Cardiac muscle cell (in vitro differentiated cells and primary cell): ENCODE results near the gene DYNLT4. TPM values are rescaled to one million over a fixed set of nuclear protein-coding genes. Genes with fewer than 3 reads are reported as not detected.
"Not testable (repeated sequence)": the region's sequence is repeated elsewhere in the genome, so short reads cannot be mapped to it uniquely, and the experiment has no call there.

Experiments
- DNase-seq, 2 donors: peaks; one replicate each; pipeline versions ENCODE4 v3.0.0 to v3.0.0-alpha.2; 2010 to 2017; ENCODE audit warnings: low read depth in 1 of 2, low spot score in 1 of 2
- H3K27ac ChIP-seq: fragments of 200-600 bp; sonication (generic); 2 replicates; pipeline ENCODE4 v1.5.1; 2016
- H3K27me3 ChIP-seq: fragments of 200-600 bp; sonication (generic); 2 replicates; pipeline ENCODE4 v1.6.0; 2016; ENCODE audit warnings: control low read depth
- H3K36me3 ChIP-seq: fragments of 200-600 bp; sonication (generic); 2 replicates; pipeline ENCODE4 v1.5.1; 2016; ENCODE audit warnings: control low read depth
- H3K4me1 ChIP-seq: fragments of 200-600 bp; sonication (generic); 2 replicates; pipeline ENCODE4 v1.8.1; 2017; ENCODE audit warnings: low read depth, mild to moderate bottlenecking, mixed run types
- H3K4me3 ChIP-seq: fragments of 200-600 bp; sonication (generic); 2 replicates; pipeline ENCODE4 v1.5.1; 2016; ENCODE audit warnings: mild to moderate bottlenecking
- H3K9me3 ChIP-seq: fragments of 200-600 bp; sonication (generic); 2 replicates; pipeline ENCODE4 v1.5.1; 2017; ENCODE audit warnings: low read depth, mild to moderate bottlenecking, control low read depth
- polyA plus RNA-seq: library from polyadenylated mRNA; unstranded; fragments of >200 nt; fragmentation: Nextera tagmentation; extraction: Ambion mirVana; gene quantifications from 2 replicates; pipeline ENCODE4 v1.2.1, GENCODE V29; 2016
- total RNA-seq: library from RNA; depleted of rRNA; stranded (reverse); fragments of >200 nt; gene quantifications from 2 replicates; pipeline ENCODE4 v1.2.3, GENCODE V29; 2016
- TF ChIP-seq, protein P1 (sequence below): IDR thresholded peaks from 2 replicates; pipeline ENCODE4 v1.5.1; 2012; ENCODE audit warnings: low read depth, mild to moderate bottlenecking, low read length

Gene DYNLT4
- total and polyA plus RNA-seq, 2 experiments from 2014 or later, result 0.43 TPM; not detected in 1

GRCh38 chr1:44777969-44778635 is 29.0 kb downstream of the DYNLT4 start:
- TF ChIP-seq, protein P1, sequence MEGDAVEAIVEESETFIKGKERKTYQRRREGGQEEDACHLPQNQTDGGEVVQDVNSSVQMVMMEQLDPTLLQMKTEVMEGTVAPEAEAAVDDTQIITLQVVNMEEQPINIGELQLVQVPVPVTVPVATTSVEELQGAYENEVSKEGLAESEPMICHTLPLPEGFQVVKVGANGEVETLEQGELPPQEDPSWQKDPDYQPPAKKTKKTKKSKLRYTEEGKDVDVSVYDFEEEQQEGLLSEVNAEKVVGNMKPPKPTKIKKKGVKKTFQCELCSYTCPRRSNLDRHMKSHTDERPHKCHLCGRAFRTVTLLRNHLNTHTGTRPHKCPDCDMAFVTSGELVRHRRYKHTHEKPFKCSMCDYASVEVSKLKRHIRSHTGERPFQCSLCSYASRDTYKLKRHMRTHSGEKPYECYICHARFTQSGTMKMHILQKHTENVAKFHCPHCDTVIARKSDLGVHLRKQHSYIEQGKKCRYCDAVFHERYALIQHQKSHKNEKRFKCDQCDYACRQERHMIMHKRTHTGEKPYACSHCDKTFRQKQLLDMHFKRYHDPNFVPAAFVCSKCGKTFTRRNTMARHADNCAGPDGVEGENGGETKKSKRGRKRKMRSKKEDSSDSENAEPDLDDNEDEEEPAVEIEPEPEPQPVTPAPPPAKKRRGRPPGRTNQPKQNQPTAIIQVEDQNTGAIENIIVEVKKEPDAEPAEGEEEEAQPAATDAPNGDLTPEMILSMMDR, result no peak
- Histone ChIP-seq H3K4me3 (no peak overlapping the region), H3K27ac (peak overlapping the region; percentile 97), H3K9me3 (no peaks in the 10 kb centered on the region), H3K36me3 (peaks cover 28% of the 10 kb centered on the region), H3K27me3 (no peaks in the 10 kb centered on the region), H3K4me1 (peaks cover 18% of the 10 kb centered on the region)
- no peak for DNase-seq

DNA sequence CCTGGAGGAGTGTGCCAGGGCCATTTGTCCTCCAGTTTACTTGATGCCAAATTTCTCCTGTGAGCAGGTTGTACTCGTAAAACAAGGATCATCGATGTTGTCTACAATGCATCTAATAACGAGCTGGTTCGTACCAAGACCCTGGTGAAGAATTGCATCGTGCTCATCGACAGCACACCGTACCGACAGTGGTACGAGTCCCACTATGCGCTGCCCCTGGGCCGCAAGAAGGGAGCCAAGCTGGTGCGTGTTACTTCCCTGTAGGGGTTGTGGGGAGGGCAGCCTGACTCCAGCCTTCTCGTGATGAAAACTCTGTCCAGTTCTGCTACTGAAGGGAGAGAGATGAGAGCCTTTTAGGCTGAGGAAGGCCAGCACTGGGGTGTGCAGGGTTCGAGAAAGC is 29.6 kb downstream of the DYNLT4 start:
- no peak overlapping the region for H3K4me3 ChIP-seq

DNA sequence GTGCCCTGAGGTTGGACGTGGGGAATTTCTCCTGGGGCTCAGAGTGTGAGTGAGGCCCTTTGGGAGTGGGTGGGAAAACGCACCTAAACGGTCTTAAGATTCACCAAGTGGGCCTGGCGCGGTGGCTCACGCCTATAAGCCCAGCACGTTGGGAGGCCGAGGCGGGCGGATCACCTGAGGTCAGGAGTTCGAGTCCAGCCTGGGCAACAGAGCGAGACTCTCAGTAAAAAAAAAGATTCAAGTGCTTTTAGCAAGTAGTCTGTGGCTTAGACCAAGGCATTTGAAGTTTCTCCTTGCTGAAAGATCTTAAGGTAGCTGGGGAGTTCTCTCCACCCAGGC is 30.5 kb downstream of the DYNLT4 start:
- DNase-seq, result no peak
- no peaks in the 10 kb centered on the region for H3K27me3 ChIP-seq
- H3K4me1 ChIP-seq, result peaks cover 18% of the 10 kb centered on the region
- H3K4me3 ChIP-seq, result peak overlapping the region; percentile 87
- H3K27ac ChIP-seq, result peak overlapping the region; percentile 97
- TF ChIP-seq, protein P1, result no peak
- no peaks in the 10 kb centered on the region for H3K9me3 ChIP-seq
- H3K36me3 ChIP-seq, result peaks cover 28% of the 10 kb centered on the region

More for the DNA sequence above, 29.6 kb downstream of the DYNLT4 start:
- no peak for DNase-seq
- Histone ChIP-seq H3K36me3 (peaks cover 28% of the 10 kb centered on the region), H3K27ac (peak overlapping the region; percentile 97), H3K9me3 (no peaks in the 10 kb centered on the region), H3K4me1 (peaks cover 18% of the 10 kb centered on the region), H3K27me3 (no peaks in the 10 kb centered on the region)
- TF ChIP-seq, protein P1, result no peak

DNA sequence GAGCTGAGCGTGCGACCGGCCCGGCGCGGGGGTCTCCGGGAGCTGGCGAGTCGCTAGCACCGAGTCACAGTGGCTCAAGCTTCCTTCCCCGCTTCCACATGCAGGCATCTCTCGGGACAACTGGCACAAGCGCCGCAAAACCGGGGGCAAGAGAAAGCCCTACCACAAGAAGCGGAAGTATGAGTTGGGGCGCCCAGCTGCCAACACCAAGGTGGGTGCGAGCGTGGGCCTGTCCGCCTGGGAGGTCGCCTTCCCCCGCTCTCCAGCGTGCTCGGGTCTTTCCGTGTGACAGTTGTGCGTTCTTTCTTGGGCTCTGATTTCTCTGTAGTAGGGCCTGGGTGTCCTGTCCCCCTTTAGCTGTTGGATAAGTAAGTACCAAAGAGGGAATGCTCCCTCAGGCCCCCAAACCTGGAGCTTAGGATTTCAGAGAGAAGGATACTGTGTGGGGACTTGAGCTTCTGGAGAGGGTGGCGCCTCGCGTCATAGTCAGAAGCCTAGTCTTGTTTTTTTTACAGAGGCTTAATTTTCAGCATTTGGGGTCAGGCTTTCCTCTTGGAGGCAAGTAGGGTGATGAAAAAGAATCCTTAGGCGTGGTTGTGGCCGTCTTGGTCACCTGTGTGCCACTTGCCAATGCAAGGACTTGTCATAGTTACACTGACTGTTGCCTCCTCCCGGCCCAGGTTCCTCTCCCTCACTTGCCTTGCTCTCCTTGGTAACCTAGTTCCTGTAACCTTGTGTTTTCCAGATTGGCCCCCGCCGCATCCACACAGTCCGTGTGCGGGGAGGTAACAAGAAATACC is 31.0 kb downstream of the DYNLT4 start:
- H3K9me3 ChIP-seq, result no peaks in the 10 kb centered on the region
- TF ChIP-seq, protein P1, result no peak
- no peaks in the 10 kb centered on the region for H3K27me3 ChIP-seq
- DNase-seq, result peak; percentile 15 to 19
- H3K36me3 ChIP-seq, result peaks cover 28% of the 10 kb centered on the region
- H3K4me1 ChIP-seq, result peaks cover 18% of the 10 kb centered on the region
- peak overlapping the region; percentile 97 for H3K27ac ChIP-seq
- peak overlapping the region; percentile 87 for H3K4me3 ChIP-seq

DNA sequence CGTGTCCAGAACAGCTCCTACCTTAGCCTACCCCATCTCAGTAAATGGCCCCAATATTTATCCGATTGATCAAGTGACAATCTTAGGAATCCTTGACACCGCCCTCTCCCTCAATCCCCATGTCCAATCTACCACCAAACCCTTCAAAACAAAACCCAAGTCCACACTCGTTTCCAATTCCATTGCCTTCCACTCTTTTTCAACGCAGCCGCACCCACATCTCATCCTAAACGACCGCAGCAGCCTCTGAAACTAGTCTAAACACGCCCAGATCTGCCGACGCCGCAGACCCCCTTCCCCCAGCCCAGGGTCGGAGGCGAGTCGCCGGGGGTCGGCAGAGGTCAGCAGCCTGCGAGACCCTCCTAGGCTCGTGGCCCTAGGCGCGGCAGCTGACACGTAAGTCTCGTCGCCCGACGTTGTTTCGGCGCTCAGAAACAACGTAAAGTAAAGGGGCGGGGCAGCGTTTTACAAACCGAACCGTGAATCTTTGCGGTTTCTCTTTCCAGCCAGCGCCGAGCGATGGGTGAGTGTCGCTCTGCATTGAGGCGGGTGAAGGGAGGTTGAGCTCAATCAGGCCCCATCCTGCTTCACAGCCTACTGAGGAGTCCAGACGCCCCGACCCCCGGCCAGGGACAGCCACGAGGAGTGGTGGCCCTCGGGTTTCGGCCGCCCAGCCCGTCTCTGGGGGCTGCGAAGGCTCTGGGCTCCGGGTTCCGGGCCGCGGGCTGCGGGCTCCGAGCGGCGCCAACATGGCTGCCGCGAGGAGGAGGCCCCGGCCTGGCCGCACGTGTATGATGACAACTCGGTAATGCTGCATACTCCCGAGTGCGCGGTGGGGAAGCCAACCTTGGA is 31.8 kb downstream of the DYNLT4 start, which contains the start of gene RPS8:
TSS of gene RPS8 (plus strand) at position 463 of the 852 bp plus-strand sequence. CDS start at position 520, 57 bp downstream.
- Histone ChIP-seq H3K36me3 (peaks cover 28% of the 10 kb centered on the region), H3K27ac (peak within 1 kb of the TSS; percentile 97), H3K27me3 (no peaks in the 10 kb centered on the region), H3K4me3 (peak within 1 kb of the TSS; percentile 87), H3K9me3 (no peaks in the 10 kb centered on the region), H3K4me1 (peaks cover 18% of the 10 kb centered on the region)
- TF ChIP-seq, protein P1, result no peak
- peak; percentile 96 to 97 for DNase-seq

- DNase-seq, H3K36me3 ChIP-seq, H3K4me3 ChIP-seq, H3K9me3 ChIP-seq, H3K27ac ChIP-seq, H3K27me3 ChIP-seq, H3K4me1 ChIP-seq: not testable (repeated sequence)
Observed at GRCh38 chr1:44766421-44766820, 40.7 kb downstream of the DYNLT4 start.
